Liver (tissue), 9 donors: ENCODE results near the gene CAVIN4. TPM values are rescaled to one million over a fixed set of nuclear protein-coding genes. Genes with fewer than 3 reads are reported as not detected.

Experiments used
- DNase-seq: peaks from one replicate; pipeline ENCODE4 v3.0.0-alpha.2; 2017; ENCODE audit warnings: low spot score
- H3K27ac ChIP-seq, 2 donors: one replicate each; pipeline ENCODE4 v1.7.0; 2013; ENCODE audit warnings: inconsistent platforms in 2 of 2, low read length in 2 of 2, control low read depth in 1 of 2, low read depth in 1 of 2, mild to moderate bottlenecking in 1 of 2
- H3K27me3 ChIP-seq, 4 donors: one replicate each; pipeline versions ENCODE4 v1.6.1 to v1.7.0; 2013; ENCODE audit warnings: low read length in 3 of 4, inconsistent platforms in 1 of 4, mild to moderate bottlenecking in 1 of 4, moderate library complexity in 1 of 4; ENCODE audit not compliant: control insufficient read depth in 4 of 4, insufficient read depth in 4 of 4
- H3K36me3 ChIP-seq, 4 donors: one replicate each; pipeline versions ENCODE4 v1.6.1 to v1.7.0; 2013; ENCODE audit warnings: low read length in 3 of 4, mild to moderate bottlenecking in 3 of 4, low read depth in 1 of 4, moderate library complexity in 1 of 4; ENCODE audit not compliant: control insufficient read depth in 4 of 4, insufficient read depth in 3 of 4
- H3K4me1 ChIP-seq, 4 donors: one replicate each; pipeline versions ENCODE4 v1.6.1 to v1.7.0; 2013; ENCODE audit warnings: low read length in 3 of 4, mild to moderate bottlenecking in 3 of 4, moderate library complexity in 1 of 4; ENCODE audit not compliant: control insufficient read depth in 4 of 4, insufficient read depth in 4 of 4
- H3K4me3 ChIP-seq, 3 donors: one replicate each; pipeline versions ENCODE4 v1.6.1 to v1.7.0; 2013; ENCODE audit warnings: low read length in 3 of 3, control low read depth in 1 of 3, low read depth in 1 of 3, mild to moderate bottlenecking in 1 of 3
- H3K9ac ChIP-seq, 2 donors: one replicate each; pipeline ENCODE4 v1.7.0; 2013; ENCODE audit warnings: low read length in 2 of 2, mild to moderate bottlenecking in 2 of 2, moderate library complexity in 2 of 2, control low read depth in 1 of 2, low read depth in 1 of 2
- H3K9me3 ChIP-seq, 4 donors: one replicate each; pipeline versions ENCODE4 v1.6.1 to v1.7.0; 2013; ENCODE audit warnings: low read length in 3 of 4; ENCODE audit not compliant: control insufficient read depth in 4 of 4
- FOXA1 ChIP-seq: IDR thresholded peaks from 2 replicates; pipeline ENCODE4 v1.6.1; 2016; ENCODE audit warnings: antibody characterized with exemption
- FOXA2 ChIP-seq: IDR thresholded peaks from 2 replicates; pipeline ENCODE4 v1.6.1; 2016; ENCODE audit warnings: antibody characterized with exemption
- HNF4A ChIP-seq, 2 donors: conservative IDR thresholded peaks; 2 replicates each; pipeline ENCODE4 v1.6.1; 2016; ENCODE audit warnings: antibody characterized with exemption in 2 of 2, mild to moderate bottlenecking in 2 of 2
- HNF4G ChIP-seq: IDR thresholded peaks from 2 replicates; pipeline ENCODE4 v1.6.1; 2016; ENCODE audit warnings: antibody characterized with exemption
- JUND ChIP-seq, 2 donors: IDR thresholded peaks; 2 replicates each; pipeline ENCODE4 v1.6.1; 2016; ENCODE audit warnings: antibody characterized with exemption in 2 of 2
- RXRA ChIP-seq, 2 donors: IDR thresholded peaks; 2 replicates each; pipeline ENCODE4 v1.6.1; 2017 to 2018; ENCODE audit warnings: antibody characterized with exemption in 2 of 2, mild to moderate bottlenecking in 1 of 2
- TAF1 ChIP-seq: conservative IDR thresholded peaks from 2 replicates; pipeline ENCODE4 v1.6.1; 2016; ENCODE audit warnings: antibody characterized with exemption, mild to moderate bottlenecking
- YY1 ChIP-seq: IDR thresholded peaks from 2 replicates; pipeline ENCODE4 v1.6.1; 2016; ENCODE audit warnings: antibody characterized with exemption, mild to moderate bottlenecking
- WGBS: extraction: QIAGEN DNeasy Blood & Tissue Kit; methylation state at CpG from one replicate; pipeline ENCODE4 v1.1.7; 2013; 5-methylcytosine and 5-hydroxymethylcytosine counted together
- polyA plus RNA-seq, 2 donors: library from polyadenylated mRNA; stranded (reverse) in 1 of 2; unstranded in 1 of 2; fragments of 200-250 nt in 1 of 2; fragments of >200 nt in 1 of 2; fragmentation: Nextera tagmentation in 1 of 2; extraction: Ambion mirVana in 1 of 2; gene quantifications; one replicate each; pipeline versions ENCODE4 v1.2.1 to v1.2.3, GENCODE V29; 2013 to 2015
- total RNA-seq, 2 donors: library from RNA; depleted of rRNA; stranded (reverse); fragments of >200 nt; gene quantifications; one replicate each; pipeline ENCODE4 v1.2.3, GENCODE V29; 2014
- TF ChIP-seq, protein P1 (sequence below): IDR thresholded peaks from 2 replicates; pipeline ENCODE4 v1.6.1; 2016; ENCODE audit warnings: antibody characterized with exemption
- TF ChIP-seq, protein P2 (sequence below): IDR thresholded peaks from 2 replicates; pipeline ENCODE4 v1.6.1; 2016; ENCODE audit warnings: antibody characterized with exemption
- TF ChIP-seq, protein P3 (sequence below): fragments of 150-350 bp; IDR thresholded peaks from 2 replicates; pipeline ENCODE4 v1.5.1; 2017; ENCODE audit warnings: improper control_type of control experiment, low read depth, low read length; ENCODE audit not compliant: missing input control
- TF ChIP-seq, protein P4 (sequence below): IDR thresholded peaks from 2 replicates; pipeline ENCODE4 v1.6.1; 2016; ENCODE audit warnings: antibody characterized with exemption, mild to moderate bottlenecking
- TF ChIP-seq, protein P5 (sequence below): IDR thresholded peaks from 2 replicates; pipeline ENCODE4 v1.6.1; 2016; ENCODE audit warnings: antibody characterized with exemption
- donor health status: healthy.
- donor health status: healthy.
- donor health status: healthy.
- donor health status: healthy.
- donor health status: healthy.

CAVIN4 gene
- total and polyA plus RNA-seq, 4 donors: 0.05 to 0.08 (median 0.06) TPM

DNA sequence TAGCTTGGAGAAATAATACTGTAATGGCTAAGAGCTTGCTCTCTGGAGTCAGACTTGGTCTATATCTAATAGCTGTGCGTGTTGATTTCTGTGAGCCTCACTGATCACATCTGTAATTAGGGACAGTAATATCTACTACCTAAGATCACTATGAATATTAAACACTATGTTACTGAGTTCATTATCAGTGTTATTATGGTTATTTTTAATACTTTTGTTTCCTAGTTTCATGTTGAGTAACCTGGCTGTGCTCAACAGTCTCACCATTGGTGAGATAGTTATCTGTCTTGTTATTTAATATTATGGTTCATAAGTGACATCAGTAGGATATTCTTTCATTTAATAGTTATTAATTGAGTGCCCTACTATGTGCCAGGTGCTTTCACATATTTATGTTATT is 22.4 kb upstream of the CAVIN4 start:
- H3K27me3 ChIP-seq: no peaks in the 10 kb centered on the region
- no peaks in the 10 kb centered on the region for H3K9me3 ChIP-seq
- peaks cover 0 to 2% (median 0%) of the 10 kb centered on the region in 4 donors for H3K4me1 ChIP-seq
- no peak overlapping the region for H3K27ac ChIP-seq
- no peak overlapping the region for H3K9ac ChIP-seq
- no peak for TF ChIP-seq TAF1
- TF ChIP-seq, protein P1, sequence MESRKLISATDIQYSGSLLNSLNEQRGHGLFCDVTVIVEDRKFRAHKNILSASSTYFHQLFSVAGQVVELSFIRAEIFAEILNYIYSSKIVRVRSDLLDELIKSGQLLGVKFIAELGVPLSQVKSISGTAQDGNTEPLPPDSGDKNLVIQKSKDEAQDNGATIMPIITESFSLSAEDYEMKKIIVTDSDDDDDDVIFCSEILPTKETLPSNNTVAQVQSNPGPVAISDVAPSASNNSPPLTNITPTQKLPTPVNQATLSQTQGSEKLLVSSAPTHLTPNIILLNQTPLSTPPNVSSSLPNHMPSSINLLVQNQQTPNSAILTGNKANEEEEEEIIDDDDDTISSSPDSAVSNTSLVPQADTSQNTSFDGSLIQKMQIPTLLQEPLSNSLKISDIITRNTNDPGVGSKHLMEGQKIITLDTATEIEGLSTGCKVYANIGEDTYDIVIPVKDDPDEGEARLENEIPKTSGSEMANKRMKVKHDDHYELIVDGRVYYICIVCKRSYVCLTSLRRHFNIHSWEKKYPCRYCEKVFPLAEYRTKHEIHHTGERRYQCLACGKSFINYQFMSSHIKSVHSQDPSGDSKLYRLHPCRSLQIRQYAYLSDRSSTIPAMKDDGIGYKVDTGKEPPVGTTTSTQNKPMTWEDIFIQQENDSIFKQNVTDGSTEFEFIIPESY: no peak
- TF ChIP-seq, protein P2, sequence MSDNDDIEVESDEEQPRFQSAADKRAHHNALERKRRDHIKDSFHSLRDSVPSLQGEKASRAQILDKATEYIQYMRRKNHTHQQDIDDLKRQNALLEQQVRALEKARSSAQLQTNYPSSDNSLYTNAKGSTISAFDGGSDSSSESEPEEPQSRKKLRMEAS: no peak
- TF ChIP-seq, protein P3, sequence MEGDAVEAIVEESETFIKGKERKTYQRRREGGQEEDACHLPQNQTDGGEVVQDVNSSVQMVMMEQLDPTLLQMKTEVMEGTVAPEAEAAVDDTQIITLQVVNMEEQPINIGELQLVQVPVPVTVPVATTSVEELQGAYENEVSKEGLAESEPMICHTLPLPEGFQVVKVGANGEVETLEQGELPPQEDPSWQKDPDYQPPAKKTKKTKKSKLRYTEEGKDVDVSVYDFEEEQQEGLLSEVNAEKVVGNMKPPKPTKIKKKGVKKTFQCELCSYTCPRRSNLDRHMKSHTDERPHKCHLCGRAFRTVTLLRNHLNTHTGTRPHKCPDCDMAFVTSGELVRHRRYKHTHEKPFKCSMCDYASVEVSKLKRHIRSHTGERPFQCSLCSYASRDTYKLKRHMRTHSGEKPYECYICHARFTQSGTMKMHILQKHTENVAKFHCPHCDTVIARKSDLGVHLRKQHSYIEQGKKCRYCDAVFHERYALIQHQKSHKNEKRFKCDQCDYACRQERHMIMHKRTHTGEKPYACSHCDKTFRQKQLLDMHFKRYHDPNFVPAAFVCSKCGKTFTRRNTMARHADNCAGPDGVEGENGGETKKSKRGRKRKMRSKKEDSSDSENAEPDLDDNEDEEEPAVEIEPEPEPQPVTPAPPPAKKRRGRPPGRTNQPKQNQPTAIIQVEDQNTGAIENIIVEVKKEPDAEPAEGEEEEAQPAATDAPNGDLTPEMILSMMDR: no peak
- 99% methylated on average over 1 of the region's 1 CpG for WGBS
- no peak for DNase-seq
- no peak overlapping the region for H3K4me3 ChIP-seq
- H3K36me3 ChIP-seq: no peaks in the 10 kb centered on the region

DNA sequence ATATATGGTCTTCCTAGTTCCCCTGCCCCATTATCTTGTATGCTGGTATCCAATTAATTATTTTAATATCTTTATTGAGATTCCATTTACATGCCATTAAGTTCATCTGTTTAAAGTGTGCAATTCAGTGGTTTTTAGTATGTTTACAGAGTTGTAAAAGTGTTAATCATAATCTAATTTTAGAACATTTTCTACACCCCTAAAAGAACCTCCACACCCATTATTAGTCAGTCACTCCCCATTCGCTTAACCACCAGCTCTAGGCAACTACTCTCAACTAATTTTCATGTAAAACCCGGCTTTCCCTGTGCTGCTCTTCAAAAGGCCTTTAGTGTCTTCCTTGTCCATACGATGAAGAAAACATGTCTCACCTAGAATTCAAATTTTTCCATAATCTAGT is 20.8 kb upstream of the CAVIN4 start:
- H3K9me3 ChIP-seq: no peaks in the 10 kb centered on the region
- H3K9ac ChIP-seq: no peak overlapping the region
- H3K4me1 ChIP-seq: peaks cover 0 to 6% (median 0%) of the 10 kb centered on the region in 4 donors
- DNase-seq: no peak
- 92% methylated on average over 3 of the region's 3 CpGs for WGBS
- H3K27ac ChIP-seq: no peak overlapping the region
- TF ChIP-seq, protein P1: no peak
- TF ChIP-seq, protein P2: no peak
- TF ChIP-seq, protein P4, sequence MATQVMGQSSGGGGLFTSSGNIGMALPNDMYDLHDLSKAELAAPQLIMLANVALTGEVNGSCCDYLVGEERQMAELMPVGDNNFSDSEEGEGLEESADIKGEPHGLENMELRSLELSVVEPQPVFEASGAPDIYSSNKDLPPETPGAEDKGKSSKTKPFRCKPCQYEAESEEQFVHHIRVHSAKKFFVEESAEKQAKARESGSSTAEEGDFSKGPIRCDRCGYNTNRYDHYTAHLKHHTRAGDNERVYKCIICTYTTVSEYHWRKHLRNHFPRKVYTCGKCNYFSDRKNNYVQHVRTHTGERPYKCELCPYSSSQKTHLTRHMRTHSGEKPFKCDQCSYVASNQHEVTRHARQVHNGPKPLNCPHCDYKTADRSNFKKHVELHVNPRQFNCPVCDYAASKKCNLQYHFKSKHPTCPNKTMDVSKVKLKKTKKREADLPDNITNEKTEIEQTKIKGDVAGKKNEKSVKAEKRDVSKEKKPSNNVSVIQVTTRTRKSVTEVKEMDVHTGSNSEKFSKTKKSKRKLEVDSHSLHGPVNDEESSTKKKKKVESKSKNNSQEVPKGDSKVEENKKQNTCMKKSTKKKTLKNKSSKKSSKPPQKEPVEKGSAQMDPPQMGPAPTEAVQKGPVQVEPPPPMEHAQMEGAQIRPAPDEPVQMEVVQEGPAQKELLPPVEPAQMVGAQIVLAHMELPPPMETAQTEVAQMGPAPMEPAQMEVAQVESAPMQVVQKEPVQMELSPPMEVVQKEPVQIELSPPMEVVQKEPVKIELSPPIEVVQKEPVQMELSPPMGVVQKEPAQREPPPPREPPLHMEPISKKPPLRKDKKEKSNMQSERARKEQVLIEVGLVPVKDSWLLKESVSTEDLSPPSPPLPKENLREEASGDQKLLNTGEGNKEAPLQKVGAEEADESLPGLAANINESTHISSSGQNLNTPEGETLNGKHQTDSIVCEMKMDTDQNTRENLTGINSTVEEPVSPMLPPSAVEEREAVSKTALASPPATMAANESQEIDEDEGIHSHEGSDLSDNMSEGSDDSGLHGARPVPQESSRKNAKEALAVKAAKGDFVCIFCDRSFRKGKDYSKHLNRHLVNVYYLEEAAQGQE: no peak
- TF ChIP-seq, protein P3: no peak
- TF ChIP-seq TAF1 (no peak), HNF4G (no peak), HNF4A (conservative IDR thresholded peaks at IDR 0.05) (no peak), JUND (IDR thresholded peaks at IDR 0.05) (no peak), FOXA1 (no peak), RXRA (IDR thresholded peaks at IDR 0.05) (no peak), YY1 (no peak), FOXA2 (no peak)
- TF ChIP-seq, protein P5, sequence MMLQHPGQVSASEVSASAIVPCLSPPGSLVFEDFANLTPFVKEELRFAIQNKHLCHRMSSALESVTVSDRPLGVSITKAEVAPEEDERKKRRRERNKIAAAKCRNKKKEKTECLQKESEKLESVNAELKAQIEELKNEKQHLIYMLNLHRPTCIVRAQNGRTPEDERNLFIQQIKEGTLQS: no peak
- no peaks in the 10 kb centered on the region for H3K27me3 ChIP-seq
- no peaks in the 10 kb centered on the region for H3K36me3 ChIP-seq
- no peak overlapping the region for H3K4me3 ChIP-seq
